A549 (cell line): ENCODE results near the gene PCDH9. TPM values are rescaled to one million over a fixed set of nuclear protein-coding genes. Genes with fewer than 3 reads are reported as not detected.

Experiments
- ATAC-seq, 2 experiments: fragments of 200-7000 bp in 1 of 2; fragments of >200 bp in 1 of 2; cut with Nextera tagmentation in 1 of 2; cut with Tn5 transposase in 1 of 2; 3 replicates each; pipeline versions ENCODE4 v1.8.0 to v1.9.1; 2018 to 2020; ENCODE audit warnings: mild to moderate bottlenecking in 1 of 2, moderate library complexity in 1 of 2
- CTCF ChIA-PET: fragments of 300-600 bp; sonication (Branson Sonifier 250); formaldehyde crosslinking; extraction: SDS; loops from one replicate; lab custom pipeline; 2021; ENCODE audit warnings: antibody characterized with exemption, inconsistent platforms; lab: Yijun Ruan, JAX
- POLR2A ChIA-PET: fragments of 350-600 bp; formaldehyde crosslinking; extraction: SDS; loops from one replicate; lab custom pipeline; 2021; ENCODE audit warnings: antibody characterized with exemption, inconsistent platforms; lab: Yijun Ruan, JAX
- DNase-seq, 2 experiments: peaks; one replicate each; pipeline versions ENCODE4 v3.0.0 to v3.0.0-alpha.2; 2011 to 2016; ENCODE audit warnings: low read depth in 1 of 2, low spot score in 1 of 2
- FAIRE-seq: peaks from 2 replicates; lab custom pipeline; 2011; peaks lifted over from hg19 to GRCh38; lab: Jason Lieb, UNC
- H3K27ac ChIP-seq, 2 experiments: fragments of >200 bp; sonication (Bioruptor Twin); formaldehyde crosslinking; 3 replicates each; pipeline ENCODE4 v1.5.1; 2016 to 2017
- H3K4me1 ChIP-seq: fragments of >200 bp; sonication (Bioruptor Twin); formaldehyde crosslinking; 3 replicates; pipeline ENCODE4 v1.6.1; 2016
- H3K4me2 ChIP-seq: fragments of >200 bp; sonication (Bioruptor Twin); formaldehyde crosslinking; 3 replicates; pipeline ENCODE4 v1.6.1; 2016
- H3K4me3 ChIP-seq: fragments of >200 bp; sonication (Bioruptor Twin); formaldehyde crosslinking; 3 replicates; pipeline ENCODE4 v1.5.1; 2016
- H3K9me3 ChIP-seq: fragments of >200 bp; sonication (Bioruptor Twin); formaldehyde crosslinking; 3 replicates; pipeline ENCODE4 v1.6.1; 2016
- BHLHE40 ChIP-seq: IDR thresholded peaks from 2 replicates; pipeline ENCODE4 v1.6.1; 2012; ENCODE audit warnings: low read depth, low read length, inconsistent platforms
- CEBPB ChIP-seq, 2 experiments: fragments of >200 bp in 1 of 2; sonication (Bioruptor Twin) in 1 of 2; formaldehyde crosslinking in 1 of 2; IDR thresholded peaks; 2 replicates each; pipeline ENCODE4 v1.6.1; 2012 to 2016
- EHMT2 ChIP-seq: fragments of 200-600 bp; sonication (generic); IDR thresholded peaks from 2 replicates; pipeline ENCODE4 v1.6.1; 2016; ENCODE audit warnings: antibody characterized with exemption, low read depth, mild to moderate bottlenecking, moderate library complexity
- FOSB ChIP-seq: fragments of 250-450 bp; sonication (Bioruptor Pico); IDR thresholded peaks from 2 replicates; pipeline ENCODE4 v1.5.0; 2020; ENCODE audit warnings: mild to moderate bottlenecking, moderate library complexity
- FOSL2 ChIP-seq, 2 experiments: fragments of 450-650 bp in 1 of 2; fragments of >200 bp in 1 of 2; sonication (Bioruptor Twin) in 1 of 2; formaldehyde crosslinking; IDR thresholded peaks; 2 replicates each; pipeline versions ENCODE4 v1.5.0 to v1.6.1; 2016 to 2020; ENCODE audit warnings: mild to moderate bottlenecking in 1 of 2, moderate library complexity in 1 of 2
- GATA3 ChIP-seq: IDR thresholded peaks from 2 replicates; pipeline ENCODE4 v1.6.1; 2012; ENCODE audit warnings: borderline replicate concordance
- HDAC2 ChIP-seq: fragments of 200-600 bp; sonication (generic); IDR thresholded peaks from 2 replicates; pipeline ENCODE4 v1.6.1; 2016
- HEYL ChIP-seq: fragments of 250-450 bp; sonication (Bioruptor Pico); IDR thresholded peaks from 2 replicates; pipeline ENCODE4 v1.8.0; 2021; ENCODE audit warnings: mild to moderate bottlenecking, moderate library complexity
- HOXA7 ChIP-seq: fragments of 250-450 bp; sonication (Bioruptor Pico); IDR thresholded peaks from 2 replicates; pipeline ENCODE4 v1.5.0; 2020; ENCODE audit warnings: mild to moderate bottlenecking, moderate library complexity
- MAFK ChIP-seq: fragments of 450-650 bp; IDR thresholded peaks from 2 replicates; pipeline ENCODE4 v1.6.1; 2014; ENCODE audit not compliant: partially characterized antibody
- NPAS2 ChIP-seq: fragments of 250-450 bp; sonication (Bioruptor Pico); IDR thresholded peaks from 2 replicates; pipeline ENCODE4 v1.8.0; 2022; ENCODE audit warnings: mild to moderate bottlenecking, moderate library complexity, borderline replicate concordance
- REST ChIP-seq: fragments of 200-600 bp; sonication (generic); IDR thresholded peaks from 2 replicates; pipeline ENCODE4 v1.6.1; 2016; ENCODE audit warnings: antibody characterized with exemption, mild to moderate bottlenecking, moderate library complexity
- RNF2 ChIP-seq: fragments of 200-600 bp; sonication (generic); IDR thresholded peaks from 2 replicates; pipeline ENCODE4 v1.6.1; 2016; ENCODE audit warnings: low read depth, mild to moderate bottlenecking, antibody characterized with exemption, moderate library complexity, borderline replicate concordance
- SMC3 ChIP-seq: fragments of >200 bp; sonication (Bioruptor Twin); formaldehyde crosslinking; IDR thresholded peaks from 3 replicates; pipeline ENCODE4 v1.6.1; 2018; ENCODE audit warnings: inconsistent platforms
- USF2 ChIP-seq: fragments of 450-650 bp; IDR thresholded peaks from 2 replicates; pipeline ENCODE4 v1.6.1; 2014; ENCODE audit warnings: antibody characterized with exemption
- ZC3H11A ChIP-seq: fragments of 450-650 bp; IDR thresholded peaks from 2 replicates; pipeline ENCODE4 v1.6.1; 2014; ENCODE audit warnings: antibody characterized with exemption, mild to moderate bottlenecking
- ZFP36 ChIP-seq: fragments of 450-650 bp; IDR thresholded peaks from 2 replicates; pipeline ENCODE4 v1.6.1; 2014; ENCODE audit warnings: borderline replicate concordance; ENCODE audit not compliant: partially characterized antibody
- ZNF302 ChIP-seq: fragments of 250-450 bp; sonication (Bioruptor Pico); IDR thresholded peaks from 2 replicates; pipeline ENCODE4 v1.9.0; 2021; ENCODE audit warnings: inconsistent platforms, mild to moderate bottlenecking, moderate library complexity
- WGBS: methylation state at CpG from one replicate; pipeline ENCODE4 v1.1.6; 2017; ENCODE audit errors: missing lambda C conversion rate; 5-methylcytosine and 5-hydroxymethylcytosine counted together
- polyA plus RNA-seq, 4 experiments: library from polyadenylated mRNA; depleted of rRNA in 3 of 4; stranded (reverse); fragments of >200 nt; fragmentation: RNase III in 1 of 4; extraction: RNeasy Plus Mini Kit Qiagen cat#74134 plus additional on column Dnase treatment in 1 of 4; gene quantifications; 2 replicates in 3 of 4; 3 replicates in 1 of 4; pipeline ENCODE4 v1.2.3, GENCODE V29; 2011 to 2017
- TF ChIP-seq, protein P1 (sequence below): IDR thresholded peaks from 2 replicates; pipeline ENCODE4 v1.6.1; 2012
- TF ChIP-seq, protein P2 (sequence below): fragments of >200 bp; sonication (Bioruptor Twin); formaldehyde crosslinking; IDR thresholded peaks from 2 replicates; pipeline ENCODE4 v1.6.1; 2016

PCDH9 gene
- polyA plus RNA-seq, 2 of the 4 experiments (the other 2 are of a cell fraction), result 16.0 to 29.5 TPM

DNA sequence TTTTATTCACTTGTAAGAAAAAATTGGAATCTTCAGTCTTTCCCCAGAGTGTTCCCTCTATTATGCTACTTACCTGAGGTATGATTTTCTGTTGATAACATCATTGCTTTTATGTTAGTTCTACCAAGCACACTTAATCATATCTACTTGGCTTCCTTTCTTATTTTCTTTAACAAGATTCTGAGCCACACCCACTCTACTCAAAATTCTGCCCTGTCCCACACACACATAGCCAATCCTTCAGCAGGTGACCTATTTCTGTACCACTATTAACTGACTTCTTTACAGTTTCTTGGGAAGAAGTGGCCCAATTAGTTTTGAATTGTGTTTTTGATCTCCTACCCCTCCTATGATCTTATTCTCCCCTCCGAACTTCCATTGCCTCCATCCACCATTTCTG lies 215.7 kb downstream of the PCDH9 start:
- ChIA-PET CTCF (no interaction called here), POLR2A (no interaction called here)
- 0 out of 3 replicates have a peak, but pooled peaks cover 4% of the 10 kb centered on the region for H3K4me1 ChIP-seq
- WGBS, result 100% methylated on average over 1 of the region's 1 CpG
- no peak for DNase-seq
- no peak for ATAC-seq
- TF ChIP-seq, protein P1, sequence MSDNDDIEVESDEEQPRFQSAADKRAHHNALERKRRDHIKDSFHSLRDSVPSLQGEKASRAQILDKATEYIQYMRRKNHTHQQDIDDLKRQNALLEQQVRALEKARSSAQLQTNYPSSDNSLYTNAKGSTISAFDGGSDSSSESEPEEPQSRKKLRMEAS, result no peak
- TF ChIP-seq HOXA7 (CRISPR knock-in tag) (no peak), HDAC2 (no peak), FOSB (no peak), BHLHE40 (no peak), FOSL2 (IDR thresholded peaks at IDR 0.05) (no peak), FOSL2 (CRISPR knock-in tag; IDR thresholded peaks at IDR 0.05) (no peak), HEYL (CRISPR knock-in tag) (no peak), MAFK (no peak), ZNF302 (CRISPR knock-in tag) (no peak), EHMT2 (no peak), USF2 (no peak), REST (no peak), NPAS2 (CRISPR knock-in tag) (no peak), ZC3H11A (no peak), GATA3 (no peak), CEBPB (IDR thresholded peaks at IDR 0.05) (no peak), SMC3 (no peak)
- TF ChIP-seq, protein P2, sequence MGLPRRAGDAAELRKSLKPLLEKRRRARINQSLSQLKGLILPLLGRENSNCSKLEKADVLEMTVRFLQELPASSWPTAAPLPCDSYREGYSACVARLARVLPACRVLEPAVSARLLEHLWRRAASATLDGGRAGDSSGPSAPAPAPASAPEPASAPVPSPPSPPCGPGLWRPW, result no peak
- no peak overlapping the region for H3K4me2 ChIP-seq
- FAIRE-seq, result no peak
- no peak overlapping the region for H3K4me3 ChIP-seq
- no peak overlapping the region for H3K27ac ChIP-seq
- H3K9me3 ChIP-seq, result no peaks in the 10 kb centered on the region

GRCh38 chr13:67013709-67014108 lies 216.4 kb downstream of the PCDH9 start:
- no peak overlapping the region for H3K4me2 ChIP-seq
- no peaks in the 10 kb centered on the region for H3K9me3 ChIP-seq
- 0 out of 3 replicates have a peak, but pooled peaks cover 4% of the 10 kb centered on the region for H3K4me1 ChIP-seq
- DNase-seq, result no peak
- 86% methylated on average over 2 of the region's 2 CpGs for WGBS
- ChIA-PET CTCF (no interaction called here), POLR2A (no interaction called here)
- no peak overlapping the region for H3K4me3 ChIP-seq
- TF ChIP-seq RNF2, result no peak
- no peak for TF ChIP-seq ZFP36
- TF ChIP-seq, all 56 proteins: peak for 0
- no peak for ATAC-seq
- H3K27ac ChIP-seq, result no peak overlapping the region
- no peak for FAIRE-seq
